Measurements from ENCODE around the gene DPM3. TPM values are rescaled to one million over a fixed set of nuclear protein-coding genes. Genes with fewer than 3 reads are reported as not detected.
"Not testable (repeated sequence)": the region's sequence is repeated elsewhere in the genome, so short reads cannot be mapped to it uniquely, and the experiment has no call there.

Gene DPM3
- total and polyA plus RNA-seq, 7 donors, result 29.2 to 220 (median 143) TPM

DNA sequence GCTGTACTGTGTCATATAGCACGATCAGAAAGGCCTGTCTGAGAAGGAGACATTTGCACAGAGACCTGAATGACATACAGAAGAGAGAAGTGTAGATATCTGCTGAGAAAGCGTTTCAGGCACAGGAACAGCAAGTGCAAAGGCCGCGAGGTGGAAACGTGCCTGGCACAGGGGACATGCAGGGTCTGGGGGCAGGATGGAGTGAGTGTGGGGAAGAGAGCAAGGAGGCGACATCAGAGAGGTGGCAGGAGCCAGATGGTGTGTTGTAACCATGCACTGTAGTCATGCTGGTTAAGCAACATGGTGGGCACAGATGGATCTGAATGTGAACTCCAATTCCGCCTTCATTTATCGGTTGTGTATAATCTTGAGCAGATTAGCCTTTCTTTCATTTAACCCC, 19.8 kb upstream of the DPM3 start:
- H3K4me1 ChIP-seq, result no peaks in the 10 kb centered on the region
- H3K27ac ChIP-seq, result no peak overlapping the region
- no peaks in the 10 kb centered on the region for H3K36me3 ChIP-seq
- no peak overlapping the region for H3K4me3 ChIP-seq
- 80 to 89% methylated on average over 8 of the region's 8 CpGs for WGBS, 2 donors
- intact Hi-C loops (cut with DNase I), result no loop called here
- H3K27me3 ChIP-seq, result no peaks in the 10 kb centered on the region
- DNase-seq, result peak; percentile 34
- TF ChIP-seq POLR2A (IDR thresholded peaks at IDR 0.05), result no peak
- no peak for TF ChIP-seq EP300 (IDR thresholded peaks at IDR 0.05)
- TF ChIP-seq, protein P1, sequence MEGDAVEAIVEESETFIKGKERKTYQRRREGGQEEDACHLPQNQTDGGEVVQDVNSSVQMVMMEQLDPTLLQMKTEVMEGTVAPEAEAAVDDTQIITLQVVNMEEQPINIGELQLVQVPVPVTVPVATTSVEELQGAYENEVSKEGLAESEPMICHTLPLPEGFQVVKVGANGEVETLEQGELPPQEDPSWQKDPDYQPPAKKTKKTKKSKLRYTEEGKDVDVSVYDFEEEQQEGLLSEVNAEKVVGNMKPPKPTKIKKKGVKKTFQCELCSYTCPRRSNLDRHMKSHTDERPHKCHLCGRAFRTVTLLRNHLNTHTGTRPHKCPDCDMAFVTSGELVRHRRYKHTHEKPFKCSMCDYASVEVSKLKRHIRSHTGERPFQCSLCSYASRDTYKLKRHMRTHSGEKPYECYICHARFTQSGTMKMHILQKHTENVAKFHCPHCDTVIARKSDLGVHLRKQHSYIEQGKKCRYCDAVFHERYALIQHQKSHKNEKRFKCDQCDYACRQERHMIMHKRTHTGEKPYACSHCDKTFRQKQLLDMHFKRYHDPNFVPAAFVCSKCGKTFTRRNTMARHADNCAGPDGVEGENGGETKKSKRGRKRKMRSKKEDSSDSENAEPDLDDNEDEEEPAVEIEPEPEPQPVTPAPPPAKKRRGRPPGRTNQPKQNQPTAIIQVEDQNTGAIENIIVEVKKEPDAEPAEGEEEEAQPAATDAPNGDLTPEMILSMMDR (IDR thresholded peaks at IDR 0.05), result no peak
- TF ChIP-seq POLR2AphosphoS5 (IDR thresholded peaks at IDR 0.05), result no peak
- no peaks in the 10 kb centered on the region for H3K9me3 ChIP-seq

DNA sequence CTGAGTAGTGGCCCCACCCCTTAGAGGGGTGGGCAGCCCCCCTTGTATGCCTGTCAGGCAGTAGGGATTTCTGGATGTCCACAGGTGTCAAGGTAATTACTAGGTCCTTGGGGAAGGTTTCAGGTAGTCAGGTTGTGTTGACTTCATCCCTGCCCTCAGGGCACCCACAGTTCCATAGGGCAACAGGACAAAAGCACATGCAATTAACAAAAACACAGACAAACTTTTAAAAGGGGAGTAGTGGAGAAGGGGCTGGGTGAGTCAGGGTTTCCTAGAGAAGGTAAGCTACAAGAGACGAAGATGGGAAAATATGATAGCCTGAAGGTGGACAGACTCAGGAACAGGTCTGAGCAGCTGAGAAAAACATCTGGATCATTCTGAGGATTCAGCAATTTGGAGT, 18.7 kb upstream of the DPM3 start:
- H3K27ac ChIP-seq, result no peak overlapping the region
- no peak overlapping the region for H3K4me3 ChIP-seq
- DNase-seq, result peak; percentile 24
- intact Hi-C loops (cut with DNase I), result no loop called here
- 71 to 77% methylated on average over 1 of the region's 1 CpG for WGBS, 2 donors
- TF ChIP-seq POLR2AphosphoS5 (IDR thresholded peaks at IDR 0.05) (no peak), POLR2A (IDR thresholded peaks at IDR 0.05) (no peak)
- TF ChIP-seq, protein P1 (IDR thresholded peaks at IDR 0.05), result no peak
- H3K4me1 ChIP-seq, result no peaks in the 10 kb centered on the region
- no peaks in the 10 kb centered on the region for H3K9me3 ChIP-seq
- no peaks in the 10 kb centered on the region for H3K27me3 ChIP-seq
- H3K36me3 ChIP-seq, result no peaks in the 10 kb centered on the region

DNA sequence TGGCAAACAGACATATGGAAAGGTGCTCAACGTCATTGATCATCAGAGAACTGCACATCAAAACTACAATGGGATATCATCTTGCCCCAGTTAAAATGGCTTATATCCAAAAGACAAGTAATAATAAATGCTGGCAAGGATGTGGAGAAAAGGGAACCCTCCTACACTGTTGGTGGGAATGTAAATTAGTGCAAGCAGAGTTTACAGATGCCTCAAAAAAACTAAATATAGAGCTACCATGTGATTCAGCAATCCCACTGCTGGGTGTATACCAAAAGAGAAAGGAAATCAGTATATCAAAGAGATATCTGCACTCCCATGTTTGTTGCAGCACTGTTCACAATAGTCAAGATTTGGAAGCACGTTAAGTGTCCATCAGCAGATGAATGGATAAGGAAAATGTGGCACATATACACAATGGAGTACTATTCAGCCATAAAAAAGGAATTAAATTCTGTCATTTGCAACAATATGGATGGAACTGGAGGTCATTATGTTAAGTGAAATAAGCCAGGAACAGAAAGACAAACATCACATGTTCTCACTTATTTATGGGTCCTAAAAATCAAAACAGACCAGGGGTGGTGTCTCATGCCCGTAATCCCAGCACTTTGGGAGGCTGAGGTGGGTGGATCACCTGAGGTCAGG, 15.8 kb upstream of the DPM3 start:
- H3K36me3 ChIP-seq; H3K27ac ChIP-seq; H3K4me1 ChIP-seq; H3K27me3 ChIP-seq; H3K9me3 ChIP-seq; intact Hi-C loops (cut with DNase I); H3K4me3 ChIP-seq; DNase-seq: not testable (repeated sequence)
- 69 to 79% methylated on average over 3 of the region's 3 CpGs for WGBS, 2 donors

DNA sequence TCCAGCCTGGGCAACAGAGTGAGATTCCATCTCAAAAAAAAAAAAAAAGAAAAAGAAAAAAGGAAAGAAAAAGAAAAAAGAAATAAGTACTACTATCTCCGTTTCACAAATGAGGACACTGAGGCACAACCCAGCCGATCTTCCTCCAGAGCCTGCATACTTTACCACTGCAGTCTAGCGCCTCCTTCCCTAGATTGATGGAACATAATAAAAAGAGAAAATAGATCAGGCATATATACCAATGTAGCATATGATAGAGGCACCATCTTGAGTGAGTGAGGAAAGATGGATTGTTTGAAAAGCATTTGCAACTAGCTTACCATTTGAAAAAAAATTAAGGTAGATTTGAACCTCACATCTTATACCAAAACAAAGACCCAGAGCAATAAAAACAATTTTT, 5.2 kb upstream of the DPM3 start:
- H3K27me3 ChIP-seq, result no peaks in the 10 kb centered on the region

DNA sequence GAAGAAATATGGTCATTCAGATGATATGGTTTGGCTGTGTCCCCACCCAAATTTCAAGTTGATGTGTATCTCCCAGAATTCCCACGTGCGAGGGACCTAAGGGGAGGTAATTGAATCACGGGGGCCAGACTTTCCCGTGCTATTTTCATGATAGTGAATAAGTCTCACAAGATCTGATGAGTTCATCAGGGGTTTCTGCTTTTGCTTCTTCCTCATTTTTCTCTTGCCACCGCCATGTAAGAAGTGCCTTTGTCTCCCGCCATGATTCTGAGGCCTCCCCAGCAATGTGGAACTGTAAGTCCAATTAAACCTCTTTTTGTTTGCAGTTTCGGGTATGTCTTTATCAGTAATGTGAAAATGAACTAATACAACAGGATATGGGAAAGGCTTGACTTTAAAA, 1.4 kb upstream of the DPM3 start:
- H3K27me3 ChIP-seq, result no peaks in the 10 kb centered on the region
- WGBS, 2 donors, result 79 to 82% methylated on average over 7 of the region's 7 CpGs

More for the DNA sequence above, 5.2 kb upstream of the DPM3 start:
- intact Hi-C loops (cut with DNase I), result no loop called here
- WGBS, 2 donors, result 74 to 90% methylated on average over 3 of the region's 3 CpGs
- no peak for DNase-seq
- Histone ChIP-seq H3K9me3 (no peaks in the 10 kb centered on the region), H3K27ac (no peak overlapping the region), H3K4me1 (peaks cover 0 to 2% (median under 1%) of the 10 kb centered on the region in 4 donors), H3K4me3 (no peak overlapping the region), H3K36me3 (no peaks in the 10 kb centered on the region)
- TF ChIP-seq POLR2A (IDR thresholded peaks at IDR 0.05), result no peak
- TF ChIP-seq POLR2AphosphoS5 (IDR thresholded peaks at IDR 0.05), result no peak
- TF ChIP-seq EP300 (IDR thresholded peaks at IDR 0.05), result no peak
- TF ChIP-seq, protein P1 (IDR thresholded peaks at IDR 0.05), result no peak

More for the DNA sequence above, 1.4 kb upstream of the DPM3 start:
- intact Hi-C loops (cut with DNase I), result no loop called here
- H3K27ac ChIP-seq, result no peak overlapping the region
- no peak overlapping the region for H3K4me3 ChIP-seq
- TF ChIP-seq, protein P1 (IDR thresholded peaks at IDR 0.05), result no peak
- TF ChIP-seq EP300 (IDR thresholded peaks at IDR 0.05) (no peak), POLR2AphosphoS5 (IDR thresholded peaks at IDR 0.05) (no peak)
- H3K4me1 ChIP-seq, result peaks cover 0 to 33% (median 25%) of the 10 kb centered on the region in 4 donors
- H3K36me3 ChIP-seq, result peaks cover 0 to 6% (median 0%) of the 10 kb centered on the region in 4 donors
- DNase-seq, result no peak
- no peaks in the 10 kb centered on the region for H3K9me3 ChIP-seq
